ENCODE measurements around the gene IMPDH2. TPM values are rescaled to one million over a fixed set of nuclear protein-coding genes. Genes with fewer than 3 reads are reported as not detected.

The IMPDH2 gene
- total and polyA plus RNA-seq, 2 donors from 2014 or later, result 99.9 to 132 TPM

GRCh38 chr3:48984663-48985062 lies 44.5 kb downstream of the IMPDH2 start:
- Histone ChIP-seq H3K9me3 (ENCODE audit: control insufficient read depth in 2 of 3, insufficient read depth in 1 of 3, low read length in 3 of 3) (no peaks in the 10 kb centered on the region), H3K4me3 (ENCODE audit: low read length in 3 of 3) (no peak overlapping the region), H3K27ac (ENCODE audit: low read depth in 2 of 2, low read length in 2 of 2) (no peak overlapping the region), H3K4me1 (ENCODE audit: control insufficient read depth in 2 of 3, insufficient read depth in 2 of 3, low read depth in 1 of 3, low read length in 3 of 3) (peaks cover 0 to 8% (median 5%) of the 10 kb centered on the region in 3 donors), H3K9ac (ENCODE audit: low read length in 3 of 3) (no peak overlapping the region), H3K36me3 (ENCODE audit: control insufficient read depth in 2 of 3, insufficient read depth in 3 of 3, low read length in 3 of 3) (peaks cover 7 to 42% (median 28%) of the 10 kb centered on the region in 3 donors), H3K27me3 (ENCODE audit: control insufficient read depth, insufficient read depth, low read length) (no peaks in the 10 kb centered on the region)
- intact Hi-C loops (cut with DNase I), result no loop called here
- TF ChIP-seq CTCF (IDR thresholded peaks at IDR 0.05; ENCODE audit: borderline replicate concordance, extremely low read depth, insufficient read depth), result no peak
- no peak for DNase-seq
- no peak for FAIRE-seq

GRCh38 chr3:48983096-48983495 lies 46.1 kb downstream of the IMPDH2 start:
- no peak for TF ChIP-seq CTCF (IDR thresholded peaks at IDR 0.05; ENCODE audit: borderline replicate concordance, extremely low read depth, insufficient read depth)

GRCh38 chr3:48982686-48983085 lies 46.5 kb downstream of the IMPDH2 start:
- peaks cover 13 to 54% (median 39%) of the 10 kb centered on the region in 3 donors for H3K36me3 ChIP-seq (ENCODE audit: control insufficient read depth in 2 of 3, insufficient read depth in 3 of 3, low read length in 3 of 3)
- no peak for DNase-seq
- H3K9ac ChIP-seq (ENCODE audit: low read length in 3 of 3), result no peak overlapping the region
- H3K9me3 ChIP-seq (ENCODE audit: control insufficient read depth in 2 of 3, insufficient read depth in 1 of 3, low read length in 3 of 3), result no peaks in the 10 kb centered on the region
- no peaks in the 10 kb centered on the region for H3K4me1 ChIP-seq (ENCODE audit: control insufficient read depth in 2 of 3, insufficient read depth in 2 of 3, low read depth in 1 of 3, low read length in 3 of 3)
- H3K27ac ChIP-seq (ENCODE audit: low read depth in 2 of 2, low read length in 2 of 2), result no peak overlapping the region
- no peak overlapping the region for H3K4me3 ChIP-seq (ENCODE audit: low read length in 3 of 3)
- TF ChIP-seq CTCF (IDR thresholded peaks at IDR 0.05; ENCODE audit: borderline replicate concordance, extremely low read depth, insufficient read depth), result no peak
- FAIRE-seq, result no peak
- intact Hi-C loops (cut with DNase I), result no loop called here
- no peaks in the 10 kb centered on the region for H3K27me3 ChIP-seq (ENCODE audit: control insufficient read depth, insufficient read depth, low read length)

More at GRCh38 chr3:48983096-48983495, 46.1 kb downstream of the IMPDH2 start:
- H3K36me3 ChIP-seq (ENCODE audit: control insufficient read depth in 2 of 3, insufficient read depth in 3 of 3, low read length in 3 of 3), result peaks cover 13 to 50% (median 36%) of the 10 kb centered on the region in 3 donors
- intact Hi-C loops (cut with DNase I), result no loop called here
- no peak overlapping the region for H3K27ac ChIP-seq (ENCODE audit: low read depth in 2 of 2, low read length in 2 of 2)
- DNase-seq (no peak), FAIRE-seq (no peak)
- no peaks in the 10 kb centered on the region for H3K4me1 ChIP-seq (ENCODE audit: control insufficient read depth in 2 of 3, insufficient read depth in 2 of 3, low read depth in 1 of 3, low read length in 3 of 3)
- H3K4me3 ChIP-seq (ENCODE audit: low read length in 3 of 3), result no peak overlapping the region
- no peak overlapping the region for H3K9ac ChIP-seq (ENCODE audit: low read length in 3 of 3)
- H3K9me3 ChIP-seq (ENCODE audit: control insufficient read depth in 2 of 3, insufficient read depth in 1 of 3, low read length in 3 of 3), result no peaks in the 10 kb centered on the region
- H3K27me3 ChIP-seq (ENCODE audit: control insufficient read depth, insufficient read depth, low read length), result no peaks in the 10 kb centered on the region

DNA sequence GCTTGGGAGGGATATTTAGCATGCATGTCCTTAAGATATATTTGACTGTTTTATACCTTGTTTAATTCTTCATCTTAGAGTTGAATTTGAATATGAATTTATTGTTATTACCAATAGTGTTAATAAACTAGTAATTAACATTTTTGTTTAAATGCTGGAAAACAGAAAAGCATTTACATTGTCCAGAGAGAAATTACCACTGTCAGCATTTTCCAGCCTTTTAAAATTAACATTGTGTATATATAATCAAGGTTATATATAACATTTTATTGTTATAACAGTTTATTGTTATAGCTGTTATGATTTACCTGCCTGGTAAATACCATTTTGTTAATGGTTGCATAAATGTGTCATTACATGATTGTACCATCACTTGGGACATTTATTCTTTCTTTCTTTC lies 47.2 kb downstream of the IMPDH2 start:
- Histone ChIP-seq H3K36me3 (ENCODE audit: control insufficient read depth in 2 of 3, insufficient read depth in 3 of 3, low read length in 3 of 3) (peaks cover 13 to 57% (median 39%) of the 10 kb centered on the region in 3 donors), H3K27ac (ENCODE audit: low read depth in 2 of 2, low read length in 2 of 2) (no peak overlapping the region), H3K4me3 (ENCODE audit: low read length in 3 of 3) (no peak overlapping the region), H3K9me3 (ENCODE audit: control insufficient read depth in 2 of 3, insufficient read depth in 1 of 3, low read length in 3 of 3) (no peaks in the 10 kb centered on the region), H3K4me1 (ENCODE audit: control insufficient read depth in 2 of 3, insufficient read depth in 2 of 3, low read depth in 1 of 3, low read length in 3 of 3) (no peaks in the 10 kb centered on the region), H3K9ac (ENCODE audit: low read length in 3 of 3) (no peak overlapping the region), H3K27me3 (ENCODE audit: control insufficient read depth, insufficient read depth, low read length) (no peaks in the 10 kb centered on the region)
- FAIRE-seq (no peak), DNase-seq (no peak)
- intact Hi-C loops (cut with DNase I), result no loop called here
- no peak for TF ChIP-seq CTCF (IDR thresholded peaks at IDR 0.05; ENCODE audit: borderline replicate concordance, extremely low read depth, insufficient read depth)
